A172 (cell line): ENCODE measurements around the gene FAM163B. TPM values are rescaled to one million over a fixed set of nuclear protein-coding genes. Genes with fewer than 3 reads are reported as not detected.

ENCODE experiments used
- DNase-seq: peaks from one replicate; pipeline ENCODE4 v3.0.0-alpha.2; 2015; ENCODE audit warnings: low spot score
- total RNA-seq: library from RNA; depleted of rRNA; stranded (reverse); fragments of >200 nt; shearing (Covaris generic); gene quantifications from 2 replicates; pipeline ENCODE4 v1.2.3, GENCODE V29; 2014; rRNA removed

The FAM163B gene
- not detected in 2 replicates for total RNA-seq

DNA sequence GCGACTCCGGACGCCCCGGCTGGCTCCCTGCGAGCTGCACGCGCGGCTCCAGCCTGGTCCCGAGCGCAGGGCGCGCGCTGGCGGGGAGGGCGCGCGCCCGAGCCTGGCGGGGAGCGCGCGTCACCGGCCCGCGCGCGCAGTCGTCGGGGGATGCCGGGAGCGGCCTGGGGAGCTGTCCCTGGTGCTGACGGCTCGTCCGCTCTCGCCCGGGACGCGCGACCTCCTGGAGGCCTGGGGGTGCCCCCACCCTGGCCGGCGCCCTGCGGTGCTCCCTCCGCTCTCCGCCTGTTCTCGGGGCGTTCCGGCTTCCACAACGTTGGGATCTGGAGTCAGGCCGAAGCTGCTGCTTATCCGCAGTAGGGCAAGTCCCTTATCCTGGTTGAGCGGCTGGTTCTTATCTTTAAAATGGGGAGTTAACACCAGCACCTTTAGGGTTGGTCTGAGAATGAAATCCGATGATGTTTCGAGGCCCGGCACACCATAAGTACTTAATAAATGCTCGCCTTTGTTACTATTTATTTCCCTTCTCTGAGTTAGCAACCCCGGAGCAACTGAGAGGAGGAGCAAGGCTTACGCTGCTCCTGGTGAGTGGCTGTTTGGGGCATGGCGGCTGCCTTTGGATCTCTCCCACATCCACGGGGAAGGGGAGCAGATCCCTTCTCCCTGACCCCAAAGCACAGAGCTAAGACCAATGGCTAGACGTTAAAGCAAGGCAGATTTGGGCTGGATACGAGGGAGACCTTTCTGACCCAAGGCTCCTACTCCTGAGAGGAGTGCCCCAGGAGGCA is at the start of gene FAM163B:
FAM163B (minus strand) TSS at position 79 of the 788 bp plus-strand sequence. CDS start 29,166 bp downstream, outside the sequence.
- no peak for DNase-seq

- peak; percentile 23 for DNase-seq
These were observed 48.0 kb upstream of the FAM163B start for GRCh38 chr9:133657120-133657661.

- no peak for DNase-seq
These were observed 47.3 kb upstream of the FAM163B start for GRCh38 chr9:133656211-133657119.

DNA sequence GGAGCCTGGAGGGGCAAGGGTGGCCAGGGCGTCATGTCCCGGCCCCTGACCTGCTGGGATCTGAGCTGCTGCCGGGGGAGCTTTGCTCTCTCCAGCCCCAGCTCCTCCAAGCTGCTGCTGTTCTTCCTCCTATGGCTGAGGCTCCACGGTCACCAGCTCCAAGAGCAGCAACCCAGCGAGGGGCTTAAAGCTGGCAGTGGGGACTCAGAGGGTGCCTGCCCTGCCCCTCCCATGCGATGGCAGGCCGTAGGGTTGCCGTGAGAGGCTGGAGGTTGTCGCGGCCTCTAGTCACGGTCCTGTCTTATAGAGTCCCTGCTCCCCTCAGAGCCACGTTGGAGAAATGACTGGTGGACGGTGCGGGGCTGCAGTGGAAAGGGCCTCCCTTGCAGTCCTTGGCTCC is 46.5 kb upstream of the FAM163B start:
- DNase-seq: no peak

DNA sequence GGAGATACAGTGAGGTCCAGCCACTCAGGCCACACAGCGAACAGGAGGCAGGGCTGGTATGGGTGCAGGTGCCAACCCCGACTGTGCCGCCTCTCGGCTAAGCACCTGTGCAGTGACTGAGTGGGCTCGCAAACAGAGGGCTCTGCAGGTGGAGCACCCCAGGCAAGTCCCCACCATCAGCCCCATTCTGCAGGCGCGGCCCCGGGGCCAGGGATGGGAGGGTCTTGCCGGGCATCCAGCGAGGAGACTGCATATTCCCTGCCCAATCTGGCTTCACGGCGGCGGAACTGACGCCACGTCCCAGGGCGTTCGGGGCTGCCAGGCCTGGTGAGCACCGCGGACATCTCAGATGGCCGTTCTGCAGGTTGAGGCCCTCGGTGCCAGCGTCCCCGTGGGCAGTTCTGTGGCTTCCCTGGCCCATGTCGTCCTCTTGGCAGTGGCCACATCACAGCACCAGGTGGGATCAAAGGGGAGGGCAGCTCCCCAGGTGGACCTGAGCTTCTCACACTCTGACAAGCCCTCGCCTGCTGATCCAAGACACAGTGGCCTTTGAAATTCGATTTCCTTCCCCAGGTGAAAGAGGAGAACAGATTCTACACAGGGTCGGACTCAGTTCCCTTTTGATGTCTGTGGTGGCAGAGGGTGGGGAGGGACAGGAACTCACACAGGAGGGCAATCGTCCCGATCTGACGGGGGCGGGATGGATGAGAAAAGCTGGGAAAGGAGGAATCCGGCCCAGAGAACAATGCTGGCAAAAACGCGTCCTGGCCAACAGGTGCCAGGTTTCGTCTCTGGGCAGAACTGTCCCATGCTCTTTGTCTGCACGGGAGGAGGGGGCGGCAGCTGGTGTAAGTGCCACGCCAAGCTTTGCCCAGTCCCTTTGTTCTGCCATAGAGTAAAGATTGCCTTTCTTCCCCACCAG is 45.8 kb upstream of the FAM163B start:
- DNase-seq: no peak

DNA sequence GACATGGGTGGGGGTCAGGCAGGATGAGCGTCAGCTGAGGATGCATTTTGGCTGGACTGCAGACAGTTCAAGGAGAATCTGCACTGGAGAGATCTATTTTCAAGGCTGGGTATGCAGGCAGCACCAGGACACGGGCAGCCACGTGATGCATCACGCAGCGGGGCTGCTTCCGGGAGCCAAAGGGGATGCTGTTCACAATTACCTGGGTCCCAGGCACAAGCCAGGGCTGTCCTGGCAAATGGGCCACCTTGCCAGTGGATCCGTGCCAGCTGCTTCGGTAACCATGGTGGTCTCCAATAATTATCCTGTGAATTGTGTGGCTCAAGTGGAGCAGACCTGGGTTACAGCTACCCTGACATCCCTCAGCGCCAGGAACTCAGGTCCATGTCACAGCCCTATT is 44.4 kb upstream of the FAM163B start:
- no peak for DNase-seq

DNA sequence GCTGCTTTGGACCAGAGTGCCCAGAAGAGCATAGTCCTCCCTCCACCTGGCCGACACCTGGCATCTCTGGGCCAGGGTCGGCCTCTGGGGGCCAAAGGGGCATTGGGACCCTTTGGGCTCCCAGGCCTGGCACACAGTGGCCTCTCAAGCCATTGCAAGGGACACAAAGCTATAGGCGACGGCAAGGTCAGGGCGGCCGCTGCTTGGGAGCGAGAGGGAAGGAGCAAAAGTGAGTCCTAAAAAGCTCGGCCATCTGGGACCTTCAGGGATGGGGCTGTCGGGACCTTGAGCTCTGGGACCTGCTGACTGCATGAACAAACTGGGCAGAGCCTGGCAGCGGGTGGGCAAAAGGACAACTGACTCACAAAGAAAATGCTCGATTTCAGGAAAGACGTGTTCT is 40.8 kb upstream of the FAM163B start:
- no peak for DNase-seq

DNA sequence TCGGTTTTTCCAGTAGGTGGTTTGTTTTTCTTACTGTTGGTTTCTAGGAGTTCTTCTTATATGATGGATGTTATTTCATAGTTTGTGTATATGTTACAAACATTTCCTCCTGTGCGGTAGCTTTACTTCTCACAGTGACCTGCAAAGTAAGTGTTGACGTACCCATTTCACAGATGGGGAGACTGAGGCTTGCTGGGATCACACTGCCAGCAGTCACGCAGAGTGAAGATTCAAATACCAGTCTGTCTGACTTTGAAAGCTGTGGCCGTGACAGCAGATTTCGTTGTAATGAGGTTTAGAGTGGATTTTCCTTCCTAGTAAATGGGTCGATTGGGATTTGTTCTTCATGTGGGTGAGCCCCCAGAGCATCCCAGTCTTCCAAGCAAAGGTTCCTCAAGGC is 40.0 kb upstream of the FAM163B start:
- no peak for DNase-seq

DNA sequence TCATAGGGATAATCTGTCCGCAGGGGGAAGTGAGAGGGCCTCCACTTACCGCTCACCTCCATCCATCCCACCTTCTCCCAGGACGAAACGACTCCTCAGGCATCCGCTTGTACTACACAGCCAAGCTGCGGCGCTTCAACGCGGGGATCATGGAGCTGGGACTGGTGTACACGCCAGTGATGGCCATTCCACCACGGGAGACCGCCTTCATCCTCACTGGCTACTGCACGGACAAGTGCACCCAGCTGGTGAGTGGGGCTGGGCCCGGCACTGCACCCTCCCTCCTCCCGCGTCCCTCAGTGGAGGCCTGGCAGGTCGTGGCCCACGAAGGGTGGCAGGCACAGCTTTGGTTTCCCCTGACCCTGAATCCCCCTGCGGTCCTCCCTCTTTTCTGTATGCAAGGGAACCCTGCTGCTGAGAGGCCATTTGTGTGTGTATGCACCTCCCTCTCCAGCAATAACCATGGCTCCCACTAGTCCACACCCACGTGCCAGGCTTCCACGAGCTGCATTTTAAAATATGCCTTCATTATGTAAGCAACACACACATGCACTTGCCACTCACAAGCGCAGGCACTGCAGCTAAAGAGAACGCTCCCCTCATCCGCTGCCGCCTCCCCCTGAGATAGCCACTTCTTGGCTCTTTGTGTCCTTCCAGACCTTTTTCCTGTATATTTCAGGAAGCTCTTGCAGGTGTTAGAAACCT is 38.7 kb upstream of the FAM163B start:
- no peak for DNase-seq

DNA sequence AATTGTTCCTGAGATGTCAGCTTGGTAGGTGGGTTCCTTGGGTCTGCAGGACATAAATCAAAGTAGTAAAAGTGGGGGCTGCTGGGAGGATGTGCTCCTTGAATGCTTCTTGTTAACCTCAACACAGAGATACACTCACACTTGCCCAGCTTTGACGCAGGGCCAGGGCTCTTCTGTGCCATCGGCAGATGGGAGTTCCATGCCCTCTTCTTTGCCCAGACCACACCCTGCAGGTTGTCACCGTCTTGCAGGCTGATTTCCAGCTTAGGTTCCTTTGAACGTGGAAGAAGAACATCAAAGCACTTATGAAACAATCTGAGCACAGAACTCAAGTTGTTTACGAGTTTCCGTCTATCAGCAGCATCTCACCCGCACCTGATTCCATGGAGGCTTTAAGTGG is 38.0 kb upstream of the FAM163B start:
- DNase-seq: no peak

DNA sequence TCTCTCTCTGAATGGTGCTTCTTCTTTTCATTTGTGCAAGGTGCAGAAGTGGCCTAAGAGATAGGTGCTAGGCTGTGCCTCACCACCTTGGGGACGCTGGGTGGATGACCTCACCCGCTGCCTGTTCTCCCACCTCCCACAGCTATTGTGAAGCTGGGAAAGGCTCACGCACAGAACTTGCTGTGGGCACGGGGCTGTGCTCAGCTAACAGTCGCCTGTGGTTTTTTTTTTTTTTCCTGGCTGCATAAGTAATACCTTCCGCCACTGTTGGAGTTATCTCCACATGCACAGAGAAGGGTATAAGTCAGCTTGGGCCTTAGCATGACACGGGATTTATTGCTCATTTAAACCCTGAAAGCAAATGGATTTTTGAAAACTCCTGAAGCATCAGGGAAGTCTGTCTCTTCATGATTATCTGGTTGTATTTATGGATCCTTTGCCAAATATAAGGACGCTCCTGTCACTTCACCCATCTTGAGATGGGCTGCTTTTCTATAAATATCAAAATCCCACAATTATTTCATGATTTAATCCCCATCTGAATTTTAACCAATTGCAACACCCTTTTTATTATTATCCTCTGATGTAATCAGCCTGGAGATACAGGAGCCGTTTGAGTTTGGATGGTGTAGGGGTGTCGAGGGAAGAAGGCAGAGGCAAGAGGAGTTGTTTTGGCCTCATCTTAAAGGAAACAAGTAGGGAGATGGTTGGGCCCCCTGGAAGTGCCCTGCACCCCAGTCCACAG is 36.0 kb upstream of the FAM163B start:
- no peak for DNase-seq

GRCh38 chr9:133643978-133644760 is 35.0 kb upstream of the FAM163B start:
- no peak for DNase-seq

DNA sequence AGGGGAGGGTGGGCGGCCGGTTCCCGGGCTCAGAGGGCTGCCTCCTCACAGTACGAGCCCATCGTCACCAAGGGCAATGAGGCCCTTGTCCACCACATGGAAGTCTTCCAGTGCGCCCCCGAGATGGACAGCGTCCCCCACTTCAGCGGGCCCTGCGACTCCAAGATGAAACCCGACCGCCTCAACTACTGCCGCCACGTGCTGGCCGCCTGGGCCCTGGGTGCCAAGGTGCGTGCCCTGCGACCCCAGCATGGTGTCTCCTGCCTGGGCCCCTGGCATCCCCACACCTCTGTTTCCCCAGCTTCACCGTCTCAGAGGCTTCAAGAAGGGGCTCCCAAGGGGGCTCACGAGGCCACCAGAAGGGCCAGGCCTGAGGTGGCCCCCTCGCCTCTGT is 34.2 kb upstream of the FAM163B start:
- DNase-seq: no peak

DNA sequence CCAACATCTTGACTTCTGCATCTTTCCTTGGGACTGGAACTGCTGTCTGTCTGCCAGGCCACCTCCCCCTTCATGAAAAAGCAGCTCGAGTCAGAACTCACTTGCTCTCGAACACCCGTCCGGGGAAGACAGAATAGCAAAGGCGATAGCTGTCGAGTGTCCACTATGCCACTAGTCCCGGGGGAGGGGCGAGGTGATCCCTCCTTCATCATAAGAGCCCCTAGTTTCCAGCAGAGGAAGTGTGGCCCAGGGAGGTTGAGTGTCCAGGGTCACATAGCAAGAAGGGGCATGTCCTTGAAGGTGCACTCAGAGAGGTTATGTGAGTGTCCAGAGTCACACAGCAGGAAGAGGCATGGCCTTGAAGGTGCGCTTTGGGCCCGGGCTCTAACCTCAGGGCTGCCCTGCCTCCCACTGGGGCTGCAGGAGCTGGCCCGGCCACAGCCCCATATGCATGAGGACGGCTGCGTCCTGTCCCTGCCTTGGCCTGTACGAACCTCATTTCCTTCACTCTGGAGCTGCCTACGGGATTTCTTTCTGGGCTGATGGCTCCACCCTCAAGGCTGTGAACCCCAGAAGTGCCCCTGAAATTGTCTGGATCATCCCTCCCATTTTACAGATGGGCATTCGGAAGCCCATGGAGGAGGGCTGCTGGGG is 33.6 kb upstream of the FAM163B start:
- no peak for DNase-seq

GRCh38 chr9:133641861-133642595 is 32.8 kb upstream of the FAM163B start:
- DNase-seq: no peak

DNA sequence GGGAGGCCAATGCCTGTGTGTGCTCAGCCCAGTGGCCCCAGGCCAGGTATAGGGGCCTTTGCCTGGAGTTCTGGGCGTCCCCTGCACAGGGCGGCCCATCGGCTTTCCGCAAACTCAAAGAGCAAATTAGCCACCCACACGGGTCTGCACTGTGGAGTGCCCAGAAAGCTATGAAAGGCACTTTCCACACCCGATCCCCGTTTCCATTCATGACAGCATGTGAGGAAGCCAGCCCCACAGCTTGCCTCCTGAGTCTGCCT is 32.1 kb upstream of the FAM163B start:
- DNase-seq: no peak

- DNase-seq: no peak
These were observed 31.6 kb upstream of the FAM163B start for GRCh38 chr9:133640580-133641395.
